SU-DHL-6 (cell line): ENCODE results near the gene SLC4A3.

Experiments
- H2AFZ ChIP-seq: fragments of 200-600 bp; sonication (generic); 2 replicates; pipeline ENCODE4 v1.6.1; 2014; ENCODE audit warnings: low read depth, mild to moderate bottlenecking, moderate library complexity, mixed read lengths, antibody characterized with exemption, low read length; ENCODE audit not compliant: severe bottlenecking
- H3F3A ChIP-seq: fragments of 200-600 bp; shearing (Covaris generic); 2 replicates; pipeline ENCODE4 v1.6.0; 2016; ENCODE audit warnings: antibody characterized with exemption, mild to moderate bottlenecking; ENCODE audit not compliant: insufficient read depth
- H3K27ac ChIP-seq: fragments of 200-600 bp; sonication (generic); 2 replicates; pipeline ENCODE4 v1.5.1; 2016; ENCODE audit warnings: low read depth, mild to moderate bottlenecking, low read length, moderate library complexity, mixed read lengths
- H3K27me3 ChIP-seq: fragments of 200-600 bp; sonication (generic), shearing (Covaris generic); 2 replicates; pipeline ENCODE4 v1.6.0; 2014; ENCODE audit warnings: mild to moderate bottlenecking, low read length
- H3K36me3 ChIP-seq: fragments of 200-600 bp; sonication (generic); 2 replicates; pipeline ENCODE4 v1.6.1; 2014; ENCODE audit warnings: mild to moderate bottlenecking, low read length, mixed read lengths
- H3K4me2 ChIP-seq: fragments of 300-600, 200-600 bp; shearing (Covaris generic), sonication (generic); 2 replicates; pipeline ENCODE4 v1.6.0; 2014; ENCODE audit warnings: low read length, low read depth, mild to moderate bottlenecking; ENCODE audit not compliant: poor library complexity, severe bottlenecking
- H3K4me3 ChIP-seq: fragments of 200-600 bp; sonication (generic); 2 replicates; pipeline ENCODE4 v1.5.1; 2014; ENCODE audit warnings: antibody characterized with exemption, low read length, mild to moderate bottlenecking, mixed read lengths; ENCODE audit not compliant: insufficient read depth, poor library complexity, severe bottlenecking
- H3K79me2 ChIP-seq: fragments of 200-600 bp; sonication (generic); 2 replicates; pipeline ENCODE4 v1.6.1; 2014; ENCODE audit warnings: mild to moderate bottlenecking, low read length, moderate library complexity; ENCODE audit not compliant: insufficient read depth
- H3K9ac ChIP-seq: fragments of 200-600 bp; sonication (generic); 2 replicates; pipeline ENCODE4 v1.7.0; 2014; ENCODE audit warnings: mild to moderate bottlenecking, low read length
- H3K9me2 ChIP-seq: fragments of 200-600 bp; sonication (generic); replicated peaks from 2 replicates; pipeline ENCODE4 v1.6.1; 2014; ENCODE audit warnings: low read length; ENCODE audit not compliant: insufficient read depth
- H3K9me3 ChIP-seq: fragments of 200-600 bp; sonication (generic); 2 replicates; pipeline ENCODE4 v1.6.1; 2014; ENCODE audit warnings: low read length, mixed read lengths; ENCODE audit not compliant: insufficient read depth
- H4K20me1 ChIP-seq: fragments of 200-600 bp; sonication (generic); 2 replicates; pipeline ENCODE4 v1.6.1; 2014; ENCODE audit warnings: low read depth, mild to moderate bottlenecking, antibody characterized with exemption, low read length, moderate library complexity, mixed read lengths
- CTCF ChIP-seq: fragments of 200-600 bp; sonication (generic); IDR thresholded peaks from one replicate; pipeline ENCODE4 v1.5.1; 2017; ENCODE audit warnings: antibody characterized with exemption, mild to moderate bottlenecking, low read length, moderate library complexity; ENCODE audit not compliant: insufficient read depth, poor library complexity, severe bottlenecking
- EZH2phosphoT487 ChIP-seq: fragments of 200-600 bp; sonication (generic), shearing (Covaris generic); conservative IDR thresholded peaks from 2 replicates; pipeline ENCODE4 v1.6.1; 2018; ENCODE audit warnings: mild to moderate bottlenecking, antibody characterized with exemption, low read length, moderate library complexity, mixed read lengths

Gene SLC4A3

GRCh38 chr2:219676586-219676985 is 49.2 kb downstream of the SLC4A3 start:
- H3K36me3 ChIP-seq, result no peaks in the 10 kb centered on the region
- no peaks in the 10 kb centered on the region for H3F3A ChIP-seq
- H3K79me2 ChIP-seq, result no peaks in the 10 kb centered on the region
- H2AFZ ChIP-seq, result no peak overlapping the region
- no peak overlapping the region for H3K4me2 ChIP-seq
- no peaks in the 10 kb centered on the region for H4K20me1 ChIP-seq
- H3K4me3 ChIP-seq, result no peak overlapping the region
- no peaks in the 10 kb centered on the region for H3K9me2 ChIP-seq
- no peaks in the 10 kb centered on the region for H3K9me3 ChIP-seq
- TF ChIP-seq EZH2phosphoT487 (no peak), CTCF (no peak)
- H3K27me3 ChIP-seq, result no peaks in the 10 kb centered on the region
- no peak overlapping the region for H3K9ac ChIP-seq
- no peak overlapping the region for H3K27ac ChIP-seq

GRCh38 chr2:219679041-219679440 is 51.6 kb downstream of the SLC4A3 start:
- Histone ChIP-seq H3K79me2 (no peaks in the 10 kb centered on the region), H3K9me2 (no peaks in the 10 kb centered on the region), H4K20me1 (no peaks in the 10 kb centered on the region), H3K27ac (no peak overlapping the region), H3K36me3 (no peaks in the 10 kb centered on the region), H3F3A (no peaks in the 10 kb centered on the region), H3K27me3 (no peaks in the 10 kb centered on the region), H3K4me2 (no peak overlapping the region), H2AFZ (no peak overlapping the region), H3K9me3 (no peaks in the 10 kb centered on the region), H3K4me3 (no peak overlapping the region), H3K9ac (no peak overlapping the region)
- TF ChIP-seq EZH2phosphoT487, result no peak
- TF ChIP-seq CTCF, result no peak

GRCh38 chr2:219679571-219679970 is 52.1 kb downstream of the SLC4A3 start:
- no peaks in the 10 kb centered on the region for H3K79me2 ChIP-seq
- no peak overlapping the region for H3K4me3 ChIP-seq
- H3F3A ChIP-seq, result no peaks in the 10 kb centered on the region
- no peaks in the 10 kb centered on the region for H3K36me3 ChIP-seq
- H4K20me1 ChIP-seq, result no peaks in the 10 kb centered on the region
- H3K9me2 ChIP-seq, result no peaks in the 10 kb centered on the region
- no peak overlapping the region for H3K9ac ChIP-seq
- no peak overlapping the region for H2AFZ ChIP-seq
- no peak overlapping the region for H3K27ac ChIP-seq
- no peak overlapping the region for H3K4me2 ChIP-seq
- TF ChIP-seq CTCF, result no peak
- no peak for TF ChIP-seq EZH2phosphoT487
- no peaks in the 10 kb centered on the region for H3K9me3 ChIP-seq
- no peaks in the 10 kb centered on the region for H3K27me3 ChIP-seq
